Neural cell (in vitro differentiated cells): Measurements from ENCODE around the gene RAD9A. TPM values are rescaled to one million over a fixed set of nuclear protein-coding genes. Genes with fewer than 3 reads are reported as not detected.

Source experiments
- H2AFZ ChIP-seq: fragments of 200-600, 300-800 bp; sonication (generic), shearing (Covaris generic); 2 replicates; pipeline ENCODE4 v1.6.0; 2014; ENCODE audit warnings: low read depth, mild to moderate bottlenecking, antibody characterized with exemption, low read length, moderate library complexity
- H3F3A ChIP-seq: fragments of 200-600 bp; shearing (Covaris generic); 2 replicates; pipeline ENCODE4 v1.6.1; 2016; ENCODE audit warnings: mild to moderate bottlenecking, moderate library complexity, mixed read lengths, antibody characterized with exemption, low read length; ENCODE audit not compliant: insufficient read depth, poor library complexity, severe bottlenecking
- H3K27ac ChIP-seq: fragments of 200-600, 300-800 bp; sonication (generic), shearing (Covaris generic); 2 replicates; pipeline ENCODE4 v1.5.1; 2014; ENCODE audit warnings: mild to moderate bottlenecking, low read length, moderate library complexity
- H3K27me3 ChIP-seq: fragments of 300-800, 200-600 bp; sonication (generic), shearing (Covaris generic); 2 replicates; pipeline ENCODE4 v1.6.0; 2014; ENCODE audit warnings: mild to moderate bottlenecking, low read depth, low read length, moderate library complexity; ENCODE audit not compliant: insufficient read depth
- H3K36me3 ChIP-seq: fragments of 300-800, 200-600 bp; sonication (generic), shearing (Covaris generic); 2 replicates; pipeline ENCODE4 v1.5.1; 2014; ENCODE audit warnings: mild to moderate bottlenecking, antibody characterized with exemption, low read length, moderate library complexity; ENCODE audit not compliant: insufficient read depth
- H3K4me2 ChIP-seq: fragments of 300-800, 200-600 bp; sonication (generic), shearing (Covaris generic); 2 replicates; pipeline ENCODE4 v1.6.0; 2014; ENCODE audit warnings: mild to moderate bottlenecking, low read length
- H3K4me3 ChIP-seq: fragments of 300-800, 200-600 bp; sonication (generic), shearing (Covaris generic); 2 replicates; pipeline ENCODE4 v1.5.1; 2014; ENCODE audit warnings: mild to moderate bottlenecking, low read length, moderate library complexity
- H3K79me2 ChIP-seq: fragments of 200-600 bp; shearing (Covaris generic); replicated peaks from 2 replicates; pipeline ENCODE4 v1.6.0; 2014; ENCODE audit warnings: mild to moderate bottlenecking, low read length, moderate library complexity; ENCODE audit not compliant: insufficient read depth
- H3K9ac ChIP-seq: fragments of 300-800, 200-600 bp; sonication (generic), shearing (Covaris generic); 2 replicates; pipeline ENCODE4 v1.6.1; 2016; ENCODE audit warnings: mild to moderate bottlenecking, low read length, mixed read lengths
- H3K9me2 ChIP-seq: fragments of 200-600 bp; shearing (Covaris generic); 2 replicates; pipeline ENCODE4 v1.6.1; 2016; ENCODE audit warnings: mild to moderate bottlenecking, low read length, mixed read lengths; ENCODE audit not compliant: insufficient read depth
- H3K9me3 ChIP-seq: fragments of 200-600, 300-800 bp; sonication (generic), shearing (Covaris generic); 2 replicates; pipeline ENCODE4 v1.6.1; 2016; ENCODE audit warnings: mild to moderate bottlenecking, mixed run types, low read length, moderate library complexity, mixed read lengths
- H4K20me1 ChIP-seq: fragments of 200-600 bp; shearing (Covaris generic); 2 replicates; pipeline ENCODE4 v1.6.1; 2016; ENCODE audit warnings: mild to moderate bottlenecking, mixed run types; ENCODE audit not compliant: insufficient read depth
- EP300 ChIP-seq: fragments of 450-650 bp; conservative IDR thresholded peaks from 2 replicates; pipeline ENCODE4 v1.6.1; 2014; ENCODE audit warnings: antibody characterized with exemption, mild to moderate bottlenecking, moderate library complexity; ENCODE audit not compliant: poor library complexity, severe bottlenecking
- EZH2 ChIP-seq: fragments of 200-600, 300-800 bp; shearing (Covaris generic), sonication (generic); IDR thresholded peaks from 2 replicates; pipeline ENCODE4 v1.6.1; 2014; ENCODE audit warnings: antibody characterized with exemption, low read length, borderline replicate concordance, mild to moderate bottlenecking; ENCODE audit not compliant: insufficient read depth, poor library complexity, severe bottlenecking
- MXI1 ChIP-seq: fragments of 450-650 bp; conservative IDR thresholded peaks from 2 replicates; pipeline ENCODE4 v1.6.1; 2014; ENCODE audit warnings: antibody characterized with exemption, mild to moderate bottlenecking; ENCODE audit not compliant: poor library complexity, severe bottlenecking
- POLR2AphosphoS5 ChIP-seq: IDR thresholded peaks from 2 replicates; pipeline ENCODE4 v1.6.1; 2012
- RAD21 ChIP-seq: fragments of 450-650 bp; conservative IDR thresholded peaks from 2 replicates; pipeline ENCODE4 v1.6.1; 2014; ENCODE audit warnings: antibody characterized with exemption, mild to moderate bottlenecking, moderate library complexity
- SMC3 ChIP-seq: fragments of 450-650 bp; conservative IDR thresholded peaks from 2 replicates; pipeline ENCODE4 v1.6.1; 2014; ENCODE audit warnings: antibody characterized with exemption, mild to moderate bottlenecking, moderate library complexity; ENCODE audit not compliant: poor library complexity
- TAF1 ChIP-seq: IDR thresholded peaks from 2 replicates; pipeline ENCODE4 v1.6.1; 2012; ENCODE audit warnings: low read depth
- polyA plus RNA-seq: library from polyadenylated mRNA; depleted of rRNA; stranded (reverse); fragments of >200 nt; gene quantifications from 2 replicates; pipeline ENCODE4 v1.2.3, GENCODE V29; 2014
- small RNA-seq, 3 experiments: library from RNA; depleted of rRNA; stranded (forward); fragments of <200 nt; gene quantifications; one replicate each; pipeline ENCODE3, GENCODE V24; 2012
- TF ChIP-seq, protein P1 (sequence below): fragments of 450-650 bp; IDR thresholded peaks from 2 replicates; pipeline ENCODE4 v1.5.1; 2014; ENCODE audit warnings: antibody characterized with exemption, mild to moderate bottlenecking, moderate library complexity; ENCODE audit not compliant: poor library complexity, severe bottlenecking
- TF ChIP-seq, protein P2 (sequence below): IDR thresholded peaks from 2 replicates; pipeline ENCODE4 v1.6.1; 2012; ENCODE audit warnings: borderline replicate concordance

Gene RAD9A
- polyA plus RNA-seq, 1 donor from 2014 or later: 59.6 TPM

GRCh38 chr11:67445515-67445914, 53.7 kb downstream of the RAD9A start:
- Histone ChIP-seq H3K27ac (no peak overlapping the region), H4K20me1 (no peaks in the 10 kb centered on the region), H3K4me3 (no peak overlapping the region), H3K36me3 (no peaks in the 10 kb centered on the region), H3K9me3 (no peaks in the 10 kb centered on the region), H2AFZ (no peak overlapping the region), H3K4me2 (no peak overlapping the region), H3K27me3 (no peaks in the 10 kb centered on the region), H3F3A (no peaks in the 10 kb centered on the region), H3K9me2 (no peaks in the 10 kb centered on the region), H3K79me2 (no peaks in the 10 kb centered on the region), H3K9ac (no peak overlapping the region)
- no peak for TF ChIP-seq MXI1
- TF ChIP-seq EZH2: no peak
- TF ChIP-seq, protein P1, sequence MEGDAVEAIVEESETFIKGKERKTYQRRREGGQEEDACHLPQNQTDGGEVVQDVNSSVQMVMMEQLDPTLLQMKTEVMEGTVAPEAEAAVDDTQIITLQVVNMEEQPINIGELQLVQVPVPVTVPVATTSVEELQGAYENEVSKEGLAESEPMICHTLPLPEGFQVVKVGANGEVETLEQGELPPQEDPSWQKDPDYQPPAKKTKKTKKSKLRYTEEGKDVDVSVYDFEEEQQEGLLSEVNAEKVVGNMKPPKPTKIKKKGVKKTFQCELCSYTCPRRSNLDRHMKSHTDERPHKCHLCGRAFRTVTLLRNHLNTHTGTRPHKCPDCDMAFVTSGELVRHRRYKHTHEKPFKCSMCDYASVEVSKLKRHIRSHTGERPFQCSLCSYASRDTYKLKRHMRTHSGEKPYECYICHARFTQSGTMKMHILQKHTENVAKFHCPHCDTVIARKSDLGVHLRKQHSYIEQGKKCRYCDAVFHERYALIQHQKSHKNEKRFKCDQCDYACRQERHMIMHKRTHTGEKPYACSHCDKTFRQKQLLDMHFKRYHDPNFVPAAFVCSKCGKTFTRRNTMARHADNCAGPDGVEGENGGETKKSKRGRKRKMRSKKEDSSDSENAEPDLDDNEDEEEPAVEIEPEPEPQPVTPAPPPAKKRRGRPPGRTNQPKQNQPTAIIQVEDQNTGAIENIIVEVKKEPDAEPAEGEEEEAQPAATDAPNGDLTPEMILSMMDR: no peak
- TF ChIP-seq RAD21: no peak
- TF ChIP-seq POLR2AphosphoS5: no peak
- no peak for TF ChIP-seq SMC3
- TF ChIP-seq EP300: no peak
- TF ChIP-seq, protein P2, sequence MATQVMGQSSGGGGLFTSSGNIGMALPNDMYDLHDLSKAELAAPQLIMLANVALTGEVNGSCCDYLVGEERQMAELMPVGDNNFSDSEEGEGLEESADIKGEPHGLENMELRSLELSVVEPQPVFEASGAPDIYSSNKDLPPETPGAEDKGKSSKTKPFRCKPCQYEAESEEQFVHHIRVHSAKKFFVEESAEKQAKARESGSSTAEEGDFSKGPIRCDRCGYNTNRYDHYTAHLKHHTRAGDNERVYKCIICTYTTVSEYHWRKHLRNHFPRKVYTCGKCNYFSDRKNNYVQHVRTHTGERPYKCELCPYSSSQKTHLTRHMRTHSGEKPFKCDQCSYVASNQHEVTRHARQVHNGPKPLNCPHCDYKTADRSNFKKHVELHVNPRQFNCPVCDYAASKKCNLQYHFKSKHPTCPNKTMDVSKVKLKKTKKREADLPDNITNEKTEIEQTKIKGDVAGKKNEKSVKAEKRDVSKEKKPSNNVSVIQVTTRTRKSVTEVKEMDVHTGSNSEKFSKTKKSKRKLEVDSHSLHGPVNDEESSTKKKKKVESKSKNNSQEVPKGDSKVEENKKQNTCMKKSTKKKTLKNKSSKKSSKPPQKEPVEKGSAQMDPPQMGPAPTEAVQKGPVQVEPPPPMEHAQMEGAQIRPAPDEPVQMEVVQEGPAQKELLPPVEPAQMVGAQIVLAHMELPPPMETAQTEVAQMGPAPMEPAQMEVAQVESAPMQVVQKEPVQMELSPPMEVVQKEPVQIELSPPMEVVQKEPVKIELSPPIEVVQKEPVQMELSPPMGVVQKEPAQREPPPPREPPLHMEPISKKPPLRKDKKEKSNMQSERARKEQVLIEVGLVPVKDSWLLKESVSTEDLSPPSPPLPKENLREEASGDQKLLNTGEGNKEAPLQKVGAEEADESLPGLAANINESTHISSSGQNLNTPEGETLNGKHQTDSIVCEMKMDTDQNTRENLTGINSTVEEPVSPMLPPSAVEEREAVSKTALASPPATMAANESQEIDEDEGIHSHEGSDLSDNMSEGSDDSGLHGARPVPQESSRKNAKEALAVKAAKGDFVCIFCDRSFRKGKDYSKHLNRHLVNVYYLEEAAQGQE: no peak
- no peak for TF ChIP-seq TAF1

Small RNA genes within 50 kb of the gene (small RNA-seq; reads per million reads assigned to genes)
- gene RN7SKP239 (0 to 0.08 (median 0) reads per million in 3 experiments), gene RNU6-1238P (0 to 0.08 (median 0) reads per million in 3 experiments)

Other genes starting within 250 kb of the RAD9A start
- gene GRK2, start 125.5 kb upstream of the RAD9A start, polyA plus RNA-seq: 47.3 and 59.1 TPM in 2 replicates
- 93.5 and 111 TPM in 2 replicates for gene ANKRD13D, start 102.7 kb upstream of the RAD9A start, polyA plus RNA-seq
- 0.89 and 1.4 TPM in 2 replicates for gene SSH3, start 88.5 kb upstream of the RAD9A start, polyA plus RNA-seq
- gene POLD4, start 38.4 kb upstream of the RAD9A start, polyA plus RNA-seq: 6.0 and 6.8 TPM in 2 replicates
- gene CLCF1, start 18.4 kb upstream of the RAD9A start, polyA plus RNA-seq: 0.34 TPM in 1 of 2 replicates, not detected in the other
- gene PPP1CA, start 9.9 kb downstream of the RAD9A start, polyA plus RNA-seq: 102 and 106 TPM in 2 replicates
- not detected in 2 replicates for gene TBC1D10C, start 12.1 kb downstream of the RAD9A start, polyA plus RNA-seq
- gene CARNS1, start 23.7 kb downstream of the RAD9A start, polyA plus RNA-seq: not detected in 2 replicates
- gene RPS6KB2, start 36.5 kb downstream of the RAD9A start, polyA plus RNA-seq: 92.8 and 95.0 TPM in 2 replicates
- gene PTPRCAP, start 45.7 kb downstream of the RAD9A start, polyA plus RNA-seq: 1.7 and 3.4 TPM in 2 replicates
- 56.7 and 72.3 TPM in 2 replicates for gene CORO1B, start 51.5 kb downstream of the RAD9A start, polyA plus RNA-seq
- not detected in 2 replicates for gene GPR152, start 60.7 kb downstream of the RAD9A start, polyA plus RNA-seq
- gene CABP4, start 63.4 kb downstream of the RAD9A start, polyA plus RNA-seq: not detected in 2 replicates
- 50.3 and 61.9 TPM in 2 replicates for gene TMEM134, start 77.3 kb downstream of the RAD9A start, polyA plus RNA-seq
- gene AIP, start 91.0 kb downstream of the RAD9A start, polyA plus RNA-seq: 83.9 and 121 TPM in 2 replicates
- gene PITPNM1, start 113.4 kb downstream of the RAD9A start, polyA plus RNA-seq: 25.8 and 37.2 TPM in 2 replicates
- gene CDK2AP2, start 116.2 kb downstream of the RAD9A start, polyA plus RNA-seq: 18.1 and 22.4 TPM in 2 replicates
- gene CABP2, start 131.5 kb downstream of the RAD9A start, polyA plus RNA-seq: not detected in 2 replicates
- gene GSTP1, start 191.8 kb downstream of the RAD9A start, polyA plus RNA-seq: 94.6 and 114 TPM in 2 replicates
- gene NDUFV1, start 214.9 kb downstream of the RAD9A start, polyA plus RNA-seq: 393 and 421 TPM in 2 replicates
- 2.9 TPM in 1 of 2 replicates, not detected in the other for gene NUDT8, start 238.0 kb downstream of the RAD9A start, polyA plus RNA-seq
- not detected in 2 replicates for gene TBX10, start 247.8 kb downstream of the RAD9A start, polyA plus RNA-seq